Activated CD8-positive, alpha-beta memory T cell treated with anti-CD3 and anti-CD28 coated beads, Interleukin-2, amount 10 ng/mL, durations not matched to agents 7 days and 5 days (primary cell): ENCODE measurements around the gene FAS. TPM values are rescaled to one million over a fixed set of nuclear protein-coding genes. Genes with fewer than 3 reads are reported as not detected.

ENCODE experiments used
- ATAC-seq: fragments of 150-1000 bp; cut with Tn5 transposase; one replicate; pipeline ENCODE4 v1.10.0; 2021; ENCODE audit warnings: moderate library complexity
- CTCF ChIA-PET: fragments of 350-600 bp; sonication (Branson Sonifier 250); formaldehyde crosslinking; loops from one replicate; lab custom pipeline; 2021; ENCODE audit warnings: antibody characterized with exemption; lab: Charles Lee
- DNase-seq: peaks from one replicate; pipeline ENCODE4 v3.0.0-alpha.2; 2020
- H3K27ac Mint-ChIP-seq: one replicate; pipeline ENCODE4 v1.8.0; 2021; ENCODE audit warnings: mild to moderate bottlenecking, mixed read lengths
- H3K27me3 Mint-ChIP-seq: one replicate; pipeline ENCODE4 v1.8.0; 2021; ENCODE audit warnings: mixed read lengths
- H3K36me3 Mint-ChIP-seq: one replicate; pipeline ENCODE4 v1.8.0; 2021; ENCODE audit warnings: mild to moderate bottlenecking, mixed read lengths
- H3K4me1 Mint-ChIP-seq: one replicate; pipeline ENCODE4 v1.8.0; 2021; ENCODE audit warnings: mixed read lengths
- H3K4me3 Mint-ChIP-seq: one replicate; pipeline ENCODE4 v1.8.0; 2021; ENCODE audit warnings: mild to moderate bottlenecking, moderate library complexity, mixed read lengths
- H3K9me3 Mint-ChIP-seq: one replicate; pipeline ENCODE4 v1.8.0; 2022; ENCODE audit warnings: low read depth, mixed read lengths
- total RNA-seq, 2 experiments: library from RNA; stranded (reverse); gene quantifications; one replicate each; pipeline ENCODE4 v1.2.3, GENCODE V29; 2021

The FAS gene
- total RNA-seq, 2 experiments from 2014 or later: 73.7 to 75.4 TPM

DNA sequence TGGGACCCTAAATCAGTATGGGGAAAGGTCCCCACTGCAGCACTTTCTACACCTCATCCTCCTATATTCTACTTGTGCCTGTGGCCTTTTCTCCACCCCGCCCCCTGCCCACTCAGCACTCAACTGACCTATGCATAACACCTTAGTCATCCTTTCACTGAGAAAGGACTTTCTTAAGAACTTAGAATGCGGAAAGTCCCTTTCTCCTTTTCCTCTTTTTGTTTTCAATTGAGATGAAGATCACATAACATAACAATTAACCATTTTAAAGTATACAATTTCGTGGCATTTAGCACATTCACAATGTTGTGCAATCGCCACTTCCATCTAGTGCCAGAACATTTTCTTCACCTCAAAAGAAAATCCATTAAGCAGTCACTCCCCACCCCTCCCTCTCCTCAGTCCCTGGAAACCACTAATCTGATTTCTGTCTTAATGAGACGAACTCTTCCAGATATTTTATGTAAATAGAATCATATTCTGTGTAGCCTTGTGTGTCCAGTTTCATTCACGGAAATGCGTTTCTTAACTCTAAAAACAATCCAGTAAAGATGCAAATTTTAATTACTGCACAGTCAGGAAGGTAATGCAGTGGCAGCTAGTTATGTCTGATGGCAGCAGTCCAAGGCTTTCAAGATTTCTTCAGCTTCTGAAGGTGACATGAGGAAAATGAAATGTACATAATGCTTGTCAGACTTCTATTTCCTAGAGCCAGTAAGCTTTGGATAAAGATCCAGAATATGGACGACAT, 41.7 kb downstream of the FAS start:
- CTCF ChIA-PET: interaction anchor here (0.7 to 4.6 kb wide), 5 partner anchors 98 to 186 kb away, joined by 3 to 56 read pairs (median 22); partner anchors contain the start of gene CH25H
- Mint-ChIP-seq H3K9me3 (no peaks in the 10 kb centered on the region), H3K4me3 (no peak overlapping the region), H3K4me1 (peaks cover 22% of the 10 kb centered on the region), H3K36me3 (peaks cover 1% of the 10 kb centered on the region), H3K27ac (peak overlapping the region; percentile 17), H3K27me3 (no peaks in the 10 kb centered on the region)
- peak; percentile 42 for ATAC-seq
- peak; percentile 51 for DNase-seq

DNA sequence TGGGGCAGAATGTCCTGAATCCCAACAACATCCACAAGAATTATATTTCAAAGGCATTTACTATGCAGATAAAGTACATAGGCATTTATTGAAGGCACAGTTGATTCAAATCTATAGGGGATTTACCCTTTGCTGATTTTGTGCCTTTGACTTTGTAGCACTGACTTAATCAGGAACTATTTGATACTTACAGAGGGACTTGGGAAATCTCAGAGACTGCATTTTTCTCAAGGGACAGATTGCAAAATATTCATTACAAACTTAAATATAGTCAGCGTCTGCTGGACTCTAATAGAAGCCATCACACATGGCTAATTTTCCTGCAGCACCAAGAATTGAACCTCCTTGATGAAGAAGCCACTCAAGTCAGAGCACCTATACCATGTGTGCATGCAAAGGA, 44.9 kb downstream of the FAS start:
- Mint-ChIP-seq H3K4me1 (peaks cover 17% of the 10 kb centered on the region), H3K27ac (no peak overlapping the region), H3K9me3 (peaks cover 2% of the 10 kb centered on the region), H3K27me3 (no peaks in the 10 kb centered on the region), H3K36me3 (peaks cover 8% of the 10 kb centered on the region), H3K4me3 (no peak overlapping the region)
- DNase-seq (no peak), ATAC-seq (no peak)
- CTCF ChIA-PET: interaction anchor here (1.2 kb wide), 1 partner anchor 182 kb away, joined by 4 read pairs; no protein-coding TSS in a partner anchor

DNA sequence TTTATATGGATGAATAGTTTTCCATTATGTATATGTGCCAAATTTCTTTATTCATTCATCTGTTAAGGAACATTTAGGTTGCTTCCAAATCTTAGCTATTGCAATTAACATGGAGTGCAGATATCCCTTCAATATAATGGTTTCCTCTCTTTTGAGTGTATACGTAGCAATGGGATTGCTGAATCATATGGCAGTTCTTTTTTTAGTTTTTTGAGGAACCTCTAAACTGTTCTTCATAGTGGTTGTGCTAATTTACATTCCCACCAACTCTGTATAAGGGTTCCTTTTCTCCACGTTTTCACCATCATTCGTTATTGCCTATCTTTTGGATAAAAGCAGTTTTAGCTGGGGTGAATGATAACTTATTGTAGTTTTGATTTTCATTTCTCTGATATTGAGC, 46.5 kb downstream of the FAS start:
- DNase-seq: no peak

DNA sequence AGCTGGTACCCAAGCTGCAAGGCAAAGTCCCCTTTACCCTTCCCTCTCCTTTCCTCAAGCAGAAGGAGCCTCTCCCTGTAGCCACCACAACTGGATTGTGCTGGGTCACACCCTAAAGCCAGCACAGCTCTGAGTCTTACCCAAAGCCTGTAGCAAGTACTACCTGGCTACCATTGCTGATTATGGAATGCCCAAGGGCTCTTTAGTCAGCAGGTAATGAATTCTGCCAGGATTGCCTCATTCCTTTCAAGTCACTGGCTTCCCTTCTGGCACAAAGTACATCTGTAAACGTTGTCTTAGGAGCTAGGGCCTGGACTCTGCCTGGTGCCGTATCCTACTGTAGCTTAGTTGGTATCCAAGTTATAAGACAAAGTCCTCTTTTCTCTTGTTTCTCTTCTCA, 52.0 kb downstream of the FAS start:
- no peak for DNase-seq
- Mint-ChIP-seq H3K4me1 (no peaks in the 10 kb centered on the region), H3K4me3 (no peak overlapping the region), H3K27me3 (no peaks in the 10 kb centered on the region), H3K36me3 (peaks cover 21% of the 10 kb centered on the region), H3K27ac (no peak overlapping the region), H3K9me3 (peaks cover 2% of the 10 kb centered on the region)
- no peak for ATAC-seq
- CTCF ChIA-PET: interaction anchor here (1.1 to 1.5 kb wide), 2 partner anchors 13 to 108 kb away, joined by 3 to 5 read pairs; no protein-coding TSS in a partner anchor

More for the DNA sequence above, 46.5 kb downstream of the FAS start:
- CTCF ChIA-PET: interaction anchor here (0.7 to 2.1 kb wide), 4 partner anchors 8 to 179 kb away, joined by 3 to 6 read pairs (median 4); no protein-coding TSS in a partner anchor
- no peak overlapping the region for H3K27ac Mint-ChIP-seq
- H3K36me3 Mint-ChIP-seq: peaks cover 15% of the 10 kb centered on the region
- no peak for ATAC-seq
- no peak overlapping the region for H3K4me3 Mint-ChIP-seq
- H3K4me1 Mint-ChIP-seq: peaks cover 9% of the 10 kb centered on the region
- H3K9me3 Mint-ChIP-seq: peaks cover 2% of the 10 kb centered on the region
- no peaks in the 10 kb centered on the region for H3K27me3 Mint-ChIP-seq

DNA sequence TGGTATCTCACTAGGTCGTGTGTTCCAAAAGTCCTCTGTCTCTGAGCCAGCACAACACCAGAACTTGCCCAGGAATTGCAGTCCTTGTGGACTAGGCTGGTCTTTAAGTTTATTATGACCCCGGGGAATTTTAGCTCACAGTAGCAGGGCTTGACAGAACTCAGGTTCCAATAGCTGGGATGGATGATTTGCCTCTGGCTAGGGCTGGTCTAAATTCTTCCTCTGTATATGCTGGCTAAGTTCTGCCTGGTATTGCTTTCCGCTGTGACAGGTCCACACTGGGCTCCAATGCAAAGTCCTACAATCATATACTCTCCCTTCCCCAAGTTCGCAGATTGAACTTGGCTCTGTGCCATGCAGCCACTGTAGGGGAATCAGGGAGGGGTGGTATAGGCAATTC, 52.5 kb downstream of the FAS start:
- no peak overlapping the region for H3K4me3 Mint-ChIP-seq
- H3K4me1 Mint-ChIP-seq: no peaks in the 10 kb centered on the region
- no peak overlapping the region for H3K27ac Mint-ChIP-seq
- DNase-seq: no peak
- no peak for ATAC-seq
- CTCF ChIA-PET: interaction anchor here (1.1 to 1.5 kb wide), 2 partner anchors 13 to 109 kb away, joined by 3 to 5 read pairs; no protein-coding TSS in a partner anchor
- H3K36me3 Mint-ChIP-seq: peaks cover 22% of the 10 kb centered on the region
- H3K9me3 Mint-ChIP-seq: peaks cover 2% of the 10 kb centered on the region
- no peaks in the 10 kb centered on the region for H3K27me3 Mint-ChIP-seq

DNA sequence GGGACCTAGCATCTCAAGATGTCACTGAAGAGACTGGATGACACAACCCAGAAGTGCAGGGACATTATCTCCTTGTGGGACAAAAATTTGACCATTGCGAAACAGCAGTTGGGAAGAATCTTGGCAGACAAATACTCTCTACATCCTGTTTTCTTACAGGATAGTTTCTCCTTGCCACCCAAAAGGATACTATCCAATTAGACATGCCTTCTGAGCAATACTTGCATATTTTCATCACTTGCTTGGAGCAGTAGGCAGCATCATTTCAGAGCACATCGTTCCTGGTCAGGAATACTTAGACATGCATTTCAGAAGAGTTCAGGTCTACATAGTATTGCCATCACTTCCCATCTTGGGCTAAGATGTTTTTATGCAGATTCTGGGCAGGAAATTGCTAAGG, 56.8 kb downstream of the FAS start:
- CTCF ChIA-PET: no interaction called here
- no peak for ATAC-seq
- Mint-ChIP-seq H3K27ac (no peak overlapping the region), H3K9me3 (no peaks in the 10 kb centered on the region), H3K36me3 (peaks cover 7% of the 10 kb centered on the region), H3K4me3 (no peak overlapping the region), H3K27me3 (no peaks in the 10 kb centered on the region), H3K4me1 (no peaks in the 10 kb centered on the region)
- no peak for DNase-seq

DNA sequence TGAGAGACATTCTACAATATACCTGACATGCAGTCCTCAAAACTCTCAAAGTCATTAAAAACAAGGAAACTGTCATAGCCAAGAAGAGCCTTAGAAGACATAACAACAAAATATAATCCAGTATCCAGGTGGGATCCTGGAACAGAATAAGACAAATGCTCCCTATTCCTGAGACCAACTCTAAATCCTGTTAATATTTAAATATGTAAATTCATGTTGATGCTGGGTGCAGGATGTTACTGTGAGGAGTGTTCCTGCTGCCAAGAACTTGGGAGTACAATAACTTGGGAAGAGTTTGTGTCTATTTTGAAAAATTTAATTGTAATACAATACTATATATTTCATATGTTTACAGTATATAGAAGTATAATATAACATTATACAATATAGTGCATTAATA, 61.0 kb downstream of the FAS start:
- Mint-ChIP-seq H3K4me3 (no peak overlapping the region), H3K36me3 (peaks cover 3% of the 10 kb centered on the region), H3K4me1 (no peaks in the 10 kb centered on the region), H3K27ac (no peak overlapping the region), H3K9me3 (no peaks in the 10 kb centered on the region), H3K27me3 (no peaks in the 10 kb centered on the region)
- ATAC-seq: no peak
- CTCF ChIA-PET: interaction anchor here (1.2 kb wide), 1 partner anchor 29 kb away, joined by 3 read pairs; no protein-coding TSS in a partner anchor
- DNase-seq: no peak

DNA sequence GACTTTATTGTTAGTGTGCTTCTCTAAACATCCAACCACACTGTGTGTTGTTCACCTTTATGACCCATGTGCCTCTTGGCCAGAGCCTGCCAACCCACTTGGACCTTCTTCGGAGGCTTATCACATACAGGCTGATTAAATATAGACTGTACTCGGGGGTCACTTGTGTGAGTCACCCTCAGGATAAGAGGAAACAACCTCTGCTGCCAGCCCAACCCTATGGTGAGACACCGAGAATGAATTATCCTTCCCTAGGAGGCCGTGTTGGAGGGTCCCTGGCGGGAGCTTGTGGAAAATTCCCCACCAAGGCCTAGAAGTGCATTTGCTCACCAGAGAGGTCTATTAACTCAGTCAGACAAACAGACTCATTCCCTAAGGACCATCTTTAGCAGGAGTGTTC, 63.0 kb downstream of the FAS start:
- H3K4me1 Mint-ChIP-seq: no peaks in the 10 kb centered on the region
- CTCF ChIA-PET: no interaction called here
- H3K4me3 Mint-ChIP-seq: no peak overlapping the region
- H3K27ac Mint-ChIP-seq: no peak overlapping the region
- ATAC-seq (no peak), DNase-seq (no peak)
- no peaks in the 10 kb centered on the region for H3K27me3 Mint-ChIP-seq
- peaks cover 2% of the 10 kb centered on the region for H3K36me3 Mint-ChIP-seq
- no peaks in the 10 kb centered on the region for H3K9me3 Mint-ChIP-seq

DNA sequence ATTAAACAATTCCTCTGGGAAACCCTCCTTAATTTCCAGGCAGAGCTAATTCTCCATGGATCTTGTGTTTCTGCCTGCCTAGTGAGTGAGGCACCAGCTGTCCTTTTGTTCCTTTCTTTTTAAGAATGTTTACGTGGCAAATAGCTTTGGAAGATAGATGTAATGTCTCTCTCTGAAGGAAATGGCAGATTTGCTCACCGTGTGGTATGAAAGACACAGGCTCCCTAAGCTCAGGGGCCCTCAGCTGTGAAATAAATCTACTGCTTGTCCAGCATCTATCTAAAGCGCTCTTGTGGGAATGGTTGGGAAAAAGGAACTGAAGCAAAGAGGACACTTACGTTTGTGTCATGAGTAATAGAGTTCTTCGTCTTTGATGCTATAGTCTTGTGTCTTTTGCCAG, 64.6 kb downstream of the FAS start:
- DNase-seq (no peak), ATAC-seq (no peak)
- Mint-ChIP-seq H3K4me1 (no peaks in the 10 kb centered on the region), H3K4me3 (no peak overlapping the region), H3K27ac (no peak overlapping the region), H3K36me3 (peaks cover 2% of the 10 kb centered on the region), H3K9me3 (no peaks in the 10 kb centered on the region), H3K27me3 (no peaks in the 10 kb centered on the region)
- CTCF ChIA-PET: interaction anchor here (1.0 to 1.8 kb wide), 3 partner anchors 25 to 124 kb away, joined by 3 to 4 read pairs (median 3); no protein-coding TSS in a partner anchor

DNA sequence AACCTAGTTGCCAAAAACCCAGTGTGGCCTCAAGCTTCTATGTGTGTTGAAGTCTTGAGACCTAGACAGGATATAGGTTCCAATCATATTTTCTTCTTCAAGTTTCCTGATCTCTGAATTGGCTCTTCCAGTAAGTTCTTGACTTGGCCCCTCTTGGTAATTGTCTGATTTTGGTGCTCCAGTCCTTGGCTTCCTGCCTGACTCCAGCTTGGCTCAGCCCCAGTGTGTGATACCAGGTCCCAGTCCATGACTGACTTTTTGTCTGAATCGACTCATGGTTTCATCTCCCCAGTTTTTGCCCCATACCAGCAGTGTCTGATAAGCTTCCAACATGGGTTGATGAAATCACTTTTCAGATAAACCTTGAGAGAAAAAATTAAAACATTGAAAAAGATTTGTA, 72.3 kb downstream of the FAS start:
- H3K4me3 Mint-ChIP-seq: no peak overlapping the region
- no peaks in the 10 kb centered on the region for H3K9me3 Mint-ChIP-seq
- no peaks in the 10 kb centered on the region for H3K36me3 Mint-ChIP-seq
- CTCF ChIA-PET: no interaction called here
- H3K27ac Mint-ChIP-seq: no peak overlapping the region
- peaks cover 14% of the 10 kb centered on the region for H3K27me3 Mint-ChIP-seq
- DNase-seq (no peak), ATAC-seq (no peak)
- no peaks in the 10 kb centered on the region for H3K4me1 Mint-ChIP-seq

DNA sequence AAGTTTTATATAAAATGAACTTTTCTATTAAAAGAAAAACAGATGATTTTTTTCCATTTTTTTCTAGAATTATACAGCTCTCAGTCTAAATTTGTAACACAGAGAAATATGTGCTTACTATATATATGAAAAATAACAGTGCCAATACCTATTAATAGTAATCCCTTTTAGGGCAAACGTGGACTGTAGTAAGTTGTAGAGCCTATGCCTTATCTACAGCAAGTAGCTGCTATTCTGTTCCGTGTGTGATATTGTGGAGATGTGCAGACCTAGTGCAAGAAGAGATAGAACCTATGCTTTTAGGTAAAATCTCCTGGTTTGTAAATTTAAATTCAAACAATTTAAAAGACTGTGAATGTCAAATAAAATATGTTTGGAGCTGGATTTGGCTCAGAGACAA, 72.9 kb downstream of the FAS start:
- DNase-seq (no peak), ATAC-seq (no peak)
- H3K9me3 Mint-ChIP-seq: no peaks in the 10 kb centered on the region
- no peaks in the 10 kb centered on the region for H3K4me1 Mint-ChIP-seq
- H3K27ac Mint-ChIP-seq: no peak overlapping the region
- CTCF ChIA-PET: no interaction called here
- no peaks in the 10 kb centered on the region for H3K36me3 Mint-ChIP-seq
- H3K4me3 Mint-ChIP-seq: no peak overlapping the region
- H3K27me3 Mint-ChIP-seq: peaks cover 18% of the 10 kb centered on the region

DNA sequence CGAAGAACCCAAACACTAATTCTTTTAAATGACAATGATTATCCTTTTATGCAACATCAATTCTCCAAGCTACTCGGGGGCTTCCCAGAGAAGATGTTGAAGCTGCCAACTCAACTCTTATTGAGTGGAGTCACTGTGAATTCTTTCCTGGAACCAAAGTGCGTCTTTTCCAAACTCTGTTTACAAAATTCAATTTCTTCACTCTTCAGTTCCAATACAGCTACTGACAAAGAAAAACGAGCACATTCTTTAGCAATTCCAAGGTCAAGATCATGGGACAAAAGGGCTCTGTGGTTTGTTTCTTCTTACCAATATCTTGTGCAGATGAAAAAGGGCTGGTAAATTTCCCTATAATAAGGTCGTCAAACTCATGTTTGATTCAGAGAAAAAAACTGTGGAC, 74.2 kb downstream of the FAS start:
- no peaks in the 10 kb centered on the region for H3K36me3 Mint-ChIP-seq

More for the DNA sequence above, 74.2 kb downstream of the FAS start:
- no peaks in the 10 kb centered on the region for H3K4me1 Mint-ChIP-seq
- no peak overlapping the region for H3K27ac Mint-ChIP-seq
- CTCF ChIA-PET: no interaction called here
- ATAC-seq: no peak
- H3K4me3 Mint-ChIP-seq: no peak overlapping the region
- no peak for DNase-seq
- H3K9me3 Mint-ChIP-seq: no peaks in the 10 kb centered on the region
- peaks cover 18% of the 10 kb centered on the region for H3K27me3 Mint-ChIP-seq
